ENCODE results near the gene TNK2.

- TF ChIP-seq, protein P1, sequence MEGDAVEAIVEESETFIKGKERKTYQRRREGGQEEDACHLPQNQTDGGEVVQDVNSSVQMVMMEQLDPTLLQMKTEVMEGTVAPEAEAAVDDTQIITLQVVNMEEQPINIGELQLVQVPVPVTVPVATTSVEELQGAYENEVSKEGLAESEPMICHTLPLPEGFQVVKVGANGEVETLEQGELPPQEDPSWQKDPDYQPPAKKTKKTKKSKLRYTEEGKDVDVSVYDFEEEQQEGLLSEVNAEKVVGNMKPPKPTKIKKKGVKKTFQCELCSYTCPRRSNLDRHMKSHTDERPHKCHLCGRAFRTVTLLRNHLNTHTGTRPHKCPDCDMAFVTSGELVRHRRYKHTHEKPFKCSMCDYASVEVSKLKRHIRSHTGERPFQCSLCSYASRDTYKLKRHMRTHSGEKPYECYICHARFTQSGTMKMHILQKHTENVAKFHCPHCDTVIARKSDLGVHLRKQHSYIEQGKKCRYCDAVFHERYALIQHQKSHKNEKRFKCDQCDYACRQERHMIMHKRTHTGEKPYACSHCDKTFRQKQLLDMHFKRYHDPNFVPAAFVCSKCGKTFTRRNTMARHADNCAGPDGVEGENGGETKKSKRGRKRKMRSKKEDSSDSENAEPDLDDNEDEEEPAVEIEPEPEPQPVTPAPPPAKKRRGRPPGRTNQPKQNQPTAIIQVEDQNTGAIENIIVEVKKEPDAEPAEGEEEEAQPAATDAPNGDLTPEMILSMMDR (IDR thresholded peaks at IDR 0.05): no peak
- TF ChIP-seq EZH2 (IDR thresholded peaks at IDR 0.05; ENCODE audit: borderline replicate concordance, insufficient read depth, low read depth, low read length, poor library complexity, severe bottlenecking): no peak
These were observed 28.3 kb downstream of the TNK2 start for GRCh38 chr3:195880037-195880431.
